HL-60 (cell line): ENCODE results near the gene API5.

Experiments used
- DNase-seq, 2 experiments: peaks; one replicate each; pipeline ENCODE4 v3.0.0-alpha.2; 2010 to 2020; ENCODE audit warnings: low read depth in 1 of 2, low spot score in 1 of 2
- H3K27ac ChIP-seq: fragments of 250-450 bp; sonication (Bioruptor Pico); replicated peaks from 2 replicates; pipeline ENCODE4 v1.5.1; 2020; ENCODE audit warnings: mild to moderate bottlenecking, moderate library complexity
- H3K27me3 ChIP-seq: fragments of 250-450 bp; sonication (Bioruptor Pico); 2 replicates; pipeline ENCODE4 v1.5.1; 2021; ENCODE audit warnings: mild to moderate bottlenecking, moderate library complexity; ENCODE audit not compliant: insufficient read depth, poor library complexity, severe bottlenecking
- H3K4me3 ChIP-seq: replicated peaks from 2 replicates; pipeline ENCODE4 v1.5.1; 2011; ENCODE audit warnings: mild to moderate bottlenecking, control low read depth, low read length; ENCODE audit not compliant: insufficient read depth
- GABPA ChIP-seq: IDR thresholded peaks from 2 replicates; pipeline ENCODE4 v1.6.1; 2012; ENCODE audit warnings: low read depth
- POLR2AphosphoS5 ChIP-seq: IDR thresholded peaks from 2 replicates; pipeline ENCODE4 v1.6.1; 2012; ENCODE audit warnings: low read depth
- SPI1 ChIP-seq: IDR thresholded peaks from 2 replicates; pipeline ENCODE4 v1.6.1; 2012; ENCODE audit warnings: low read depth, mild to moderate bottlenecking, borderline replicate concordance
- long read RNA-seq: library from polyadenylated mRNA; unstranded; transcript quantifications from one replicate; pipeline ENCODE4 v2.0.0, GENCODE V29; 2020
- TF ChIP-seq, protein P1 (sequence below): IDR thresholded peaks from one replicate; pipeline ENCODE4 v1.5.1; 2011; ENCODE audit warnings: low read length, control low read depth, inconsistent platforms; ENCODE audit not compliant: insufficient read depth
- TF ChIP-seq, protein P2 (sequence below): IDR thresholded peaks from 2 replicates; pipeline ENCODE4 v1.6.1; 2012; ENCODE audit warnings: low read depth; ENCODE audit not compliant: insufficient replicate concordance

Gene API5
- long read RNA-seq, transcript API5-210 (13 exons, 1,760 nt): minor isoform, 11 of 427 reads
- long read RNA-seq, transcript API5-201 (14 exons, 3,714 nt): major isoform, 211 of 427 reads
- long read RNA-seq, transcript API5-208 (14 exons, 1,868 nt): minor isoform, 151 of 427 reads
- long read RNA-seq, partial matches to known transcripts: 11 of 427 reads
- long read RNA-seq, other reads (novel, unspliced or antisense): 39 of 427 reads

DNA sequence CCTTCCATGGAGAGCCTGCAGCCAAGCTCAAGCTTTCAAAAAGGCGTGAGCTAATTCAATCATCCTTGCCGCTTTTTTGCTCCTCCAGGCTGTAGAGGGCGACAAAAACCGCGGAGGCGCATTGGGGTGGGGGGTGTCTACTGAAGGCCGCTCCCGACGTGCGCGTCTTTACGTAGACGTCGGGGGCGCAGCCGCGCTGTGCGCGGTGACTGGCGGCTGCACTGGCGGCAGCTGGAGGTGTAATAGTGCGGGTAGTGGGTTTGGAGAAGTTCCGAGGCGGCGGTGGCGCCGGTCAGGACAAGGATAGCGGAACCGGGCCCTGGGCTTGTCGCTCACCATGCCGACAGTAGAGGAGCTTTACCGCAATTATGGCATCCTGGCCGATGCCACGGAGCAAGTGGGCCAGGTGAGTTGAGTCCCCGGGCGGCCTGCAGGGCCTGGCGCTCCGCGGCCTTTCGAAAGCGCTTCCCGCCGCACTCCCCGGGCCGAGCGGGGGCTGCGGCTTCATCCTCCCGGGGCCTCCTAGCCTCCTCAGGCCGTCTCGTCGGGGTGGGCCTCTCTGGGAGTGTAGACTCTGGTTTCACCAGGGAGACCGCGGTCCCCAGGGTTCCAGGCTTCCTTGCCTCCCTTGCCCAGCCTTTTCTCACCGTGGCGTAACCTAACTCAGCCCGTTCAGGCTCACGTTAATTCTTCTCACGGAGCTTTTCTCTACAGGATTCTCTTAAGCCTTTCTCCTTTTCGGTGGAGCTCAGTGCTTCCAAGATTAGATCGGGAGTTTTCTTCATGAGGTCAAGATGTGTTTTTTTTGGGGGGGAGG lies at the start of gene API5:
TSS of gene API5 (plus strand) at position 206 of the 817 bp plus-strand sequence. CDS start at position 338, 132 bp downstream.
- Histone ChIP-seq H3K27me3 (no peaks in the 10 kb centered on the region), H3K4me3 (peak within 1 kb of the TSS; percentile 91), H3K27ac (peak within 1 kb of the TSS; percentile 86)
- TF ChIP-seq, protein P1, sequence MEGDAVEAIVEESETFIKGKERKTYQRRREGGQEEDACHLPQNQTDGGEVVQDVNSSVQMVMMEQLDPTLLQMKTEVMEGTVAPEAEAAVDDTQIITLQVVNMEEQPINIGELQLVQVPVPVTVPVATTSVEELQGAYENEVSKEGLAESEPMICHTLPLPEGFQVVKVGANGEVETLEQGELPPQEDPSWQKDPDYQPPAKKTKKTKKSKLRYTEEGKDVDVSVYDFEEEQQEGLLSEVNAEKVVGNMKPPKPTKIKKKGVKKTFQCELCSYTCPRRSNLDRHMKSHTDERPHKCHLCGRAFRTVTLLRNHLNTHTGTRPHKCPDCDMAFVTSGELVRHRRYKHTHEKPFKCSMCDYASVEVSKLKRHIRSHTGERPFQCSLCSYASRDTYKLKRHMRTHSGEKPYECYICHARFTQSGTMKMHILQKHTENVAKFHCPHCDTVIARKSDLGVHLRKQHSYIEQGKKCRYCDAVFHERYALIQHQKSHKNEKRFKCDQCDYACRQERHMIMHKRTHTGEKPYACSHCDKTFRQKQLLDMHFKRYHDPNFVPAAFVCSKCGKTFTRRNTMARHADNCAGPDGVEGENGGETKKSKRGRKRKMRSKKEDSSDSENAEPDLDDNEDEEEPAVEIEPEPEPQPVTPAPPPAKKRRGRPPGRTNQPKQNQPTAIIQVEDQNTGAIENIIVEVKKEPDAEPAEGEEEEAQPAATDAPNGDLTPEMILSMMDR: peak; percentile 40
- no peak for TF ChIP-seq SPI1
- TF ChIP-seq GABPA: no peak
- TF ChIP-seq, protein P2, sequence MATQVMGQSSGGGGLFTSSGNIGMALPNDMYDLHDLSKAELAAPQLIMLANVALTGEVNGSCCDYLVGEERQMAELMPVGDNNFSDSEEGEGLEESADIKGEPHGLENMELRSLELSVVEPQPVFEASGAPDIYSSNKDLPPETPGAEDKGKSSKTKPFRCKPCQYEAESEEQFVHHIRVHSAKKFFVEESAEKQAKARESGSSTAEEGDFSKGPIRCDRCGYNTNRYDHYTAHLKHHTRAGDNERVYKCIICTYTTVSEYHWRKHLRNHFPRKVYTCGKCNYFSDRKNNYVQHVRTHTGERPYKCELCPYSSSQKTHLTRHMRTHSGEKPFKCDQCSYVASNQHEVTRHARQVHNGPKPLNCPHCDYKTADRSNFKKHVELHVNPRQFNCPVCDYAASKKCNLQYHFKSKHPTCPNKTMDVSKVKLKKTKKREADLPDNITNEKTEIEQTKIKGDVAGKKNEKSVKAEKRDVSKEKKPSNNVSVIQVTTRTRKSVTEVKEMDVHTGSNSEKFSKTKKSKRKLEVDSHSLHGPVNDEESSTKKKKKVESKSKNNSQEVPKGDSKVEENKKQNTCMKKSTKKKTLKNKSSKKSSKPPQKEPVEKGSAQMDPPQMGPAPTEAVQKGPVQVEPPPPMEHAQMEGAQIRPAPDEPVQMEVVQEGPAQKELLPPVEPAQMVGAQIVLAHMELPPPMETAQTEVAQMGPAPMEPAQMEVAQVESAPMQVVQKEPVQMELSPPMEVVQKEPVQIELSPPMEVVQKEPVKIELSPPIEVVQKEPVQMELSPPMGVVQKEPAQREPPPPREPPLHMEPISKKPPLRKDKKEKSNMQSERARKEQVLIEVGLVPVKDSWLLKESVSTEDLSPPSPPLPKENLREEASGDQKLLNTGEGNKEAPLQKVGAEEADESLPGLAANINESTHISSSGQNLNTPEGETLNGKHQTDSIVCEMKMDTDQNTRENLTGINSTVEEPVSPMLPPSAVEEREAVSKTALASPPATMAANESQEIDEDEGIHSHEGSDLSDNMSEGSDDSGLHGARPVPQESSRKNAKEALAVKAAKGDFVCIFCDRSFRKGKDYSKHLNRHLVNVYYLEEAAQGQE: peak; percentile 71
- peak; percentile 80 for TF ChIP-seq POLR2AphosphoS5
- peak; percentile 91 to 97 for DNase-seq

DNA sequence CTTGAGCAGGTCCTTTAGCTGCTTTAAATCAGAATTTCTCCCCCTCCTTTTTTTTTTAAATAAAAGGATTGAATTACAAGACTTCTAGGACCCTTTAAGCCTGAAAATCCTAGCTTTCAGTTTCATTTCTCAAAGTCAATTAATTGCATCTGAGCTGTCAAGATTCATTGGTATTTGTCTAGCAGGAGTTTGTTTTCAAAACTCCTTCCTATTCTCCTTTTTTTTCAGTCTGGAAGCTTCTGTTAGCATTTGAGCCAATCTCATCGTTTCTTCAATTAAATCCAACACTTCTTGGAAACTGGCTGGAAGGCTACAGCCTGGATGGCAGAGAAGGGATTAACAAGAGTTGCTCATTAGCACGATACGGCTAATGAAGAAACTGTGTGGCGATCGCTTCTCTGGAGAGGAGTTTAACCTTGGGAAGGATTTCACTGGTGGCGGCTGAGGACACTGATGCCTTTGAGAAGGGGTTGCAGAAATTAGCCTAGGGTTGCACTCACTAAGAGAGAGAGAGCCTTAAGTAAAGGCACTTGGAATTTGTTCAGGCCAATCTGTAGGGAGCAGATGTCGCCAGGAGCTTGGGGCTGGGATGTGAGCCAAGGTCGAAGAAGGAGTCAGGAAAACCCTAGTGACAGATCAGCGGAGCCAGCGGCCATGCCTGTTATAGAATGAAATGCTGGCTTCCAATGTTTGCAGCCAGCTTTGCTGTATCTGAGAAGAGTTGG lies 43.8 kb upstream of the API5 start:
- no peaks in the 10 kb centered on the region for H3K27me3 ChIP-seq
- no peak for DNase-seq
- no peak overlapping the region for H3K27ac ChIP-seq
- H3K4me3 ChIP-seq: no peak overlapping the region
- no peak for TF ChIP-seq GABPA
- TF ChIP-seq, protein P2: no peak
- TF ChIP-seq, protein P1: no peak
- no peak for TF ChIP-seq SPI1

DNA sequence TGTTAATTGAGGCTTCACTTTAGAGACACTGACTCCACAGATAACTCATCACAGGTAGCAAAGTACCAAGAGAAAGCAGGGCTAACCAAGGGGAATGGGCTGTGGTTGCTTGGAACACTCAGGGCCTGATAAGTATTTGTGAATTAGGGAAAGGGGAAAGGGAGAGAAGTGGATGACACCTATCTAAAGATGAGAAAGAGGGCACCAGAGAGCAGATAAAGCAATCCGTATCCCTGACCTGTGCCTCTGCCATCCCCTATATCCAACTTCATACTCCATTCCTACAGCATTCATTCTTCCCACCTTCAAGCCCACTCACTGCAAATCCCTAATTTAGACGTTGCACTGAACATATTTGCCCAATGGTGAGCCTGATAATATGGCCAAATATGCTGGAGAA lies 43.0 kb upstream of the API5 start:
- no peak for DNase-seq
- H3K27ac ChIP-seq: no peak overlapping the region
- TF ChIP-seq GABPA (no peak), SPI1 (no peak), POLR2AphosphoS5 (no peak)
- TF ChIP-seq, protein P1: no peak
- TF ChIP-seq, protein P2: no peak

More for the DNA sequence above, 43.0 kb upstream of the API5 start:
- Histone ChIP-seq H3K27me3 (no peaks in the 10 kb centered on the region), H3K4me3 (no peak overlapping the region)
